Measurements from ENCODE around the gene FRG1. TPM values are rescaled to one million over a fixed set of nuclear protein-coding genes. Genes with fewer than 3 reads are reported as not detected.

FRG1 gene
- 10 to 100 TPM; 33.0 to 33.3 TPM for total RNA-seq

DNA sequence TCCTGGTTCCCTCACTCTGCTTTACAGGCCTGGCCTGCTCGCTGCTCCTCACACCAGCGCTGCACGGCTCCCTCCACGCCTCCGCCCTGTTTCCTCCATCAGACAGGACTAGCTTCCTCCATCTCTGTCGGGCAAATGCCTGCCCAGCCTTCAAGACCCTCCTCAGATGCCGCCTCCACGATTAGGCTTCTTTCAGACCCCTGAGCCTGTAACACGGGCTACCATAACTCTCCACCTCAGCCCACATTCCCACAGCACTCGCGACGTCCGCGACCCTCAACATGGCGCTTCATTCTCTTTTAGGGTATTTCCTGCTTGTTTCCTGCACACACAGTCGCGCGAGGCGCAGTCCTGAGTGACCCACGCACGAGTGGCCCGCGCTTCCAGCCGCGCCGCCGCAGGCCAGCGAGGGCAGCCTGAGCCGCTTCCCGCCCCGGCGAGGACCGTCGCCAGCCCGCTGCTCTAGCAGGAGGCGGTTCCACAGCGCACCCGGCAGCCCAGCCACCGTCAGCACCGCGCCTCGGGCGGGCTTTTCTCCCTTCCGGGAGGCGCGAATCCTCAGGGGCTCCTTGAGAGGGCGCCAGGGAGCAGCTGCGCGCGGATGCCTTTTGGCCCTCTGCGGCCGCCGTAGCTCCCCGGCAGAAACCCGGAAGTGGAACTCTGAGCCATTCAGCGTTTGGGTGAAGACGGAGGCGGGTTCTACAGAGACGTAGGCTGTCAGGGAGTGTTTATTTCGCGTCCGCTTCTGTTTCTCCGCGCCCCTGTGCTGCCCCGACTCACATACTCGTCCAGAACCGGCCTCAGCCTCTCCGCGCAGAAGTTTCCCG is at the start of gene FRG1:
Gene FRG1 (plus strand): TSS at position 695 of the 827 bp plus-strand sequence. CDS start 138 bp downstream, outside the sequence.

Small RNA genes lying within 50 kb of the gene (small RNA-seq; reads per million reads assigned to genes)
- 0 reads per million in 2 donors for gene MLLT10P2

Other genes with a start within 250 kb of the FRG1 start
- gene FRG2, start 86.4 kb downstream of the FRG1 start, total RNA-seq: not detected
- gene DBET, start 123.6 kb downstream of the FRG1 start, total RNA-seq: not detected
- not detected for gene DUX4, start 232.9 kb downstream of the FRG1 start, total RNA-seq